ENCODE measurements around the gene ACTA2.

Gene ACTA2

DNA sequence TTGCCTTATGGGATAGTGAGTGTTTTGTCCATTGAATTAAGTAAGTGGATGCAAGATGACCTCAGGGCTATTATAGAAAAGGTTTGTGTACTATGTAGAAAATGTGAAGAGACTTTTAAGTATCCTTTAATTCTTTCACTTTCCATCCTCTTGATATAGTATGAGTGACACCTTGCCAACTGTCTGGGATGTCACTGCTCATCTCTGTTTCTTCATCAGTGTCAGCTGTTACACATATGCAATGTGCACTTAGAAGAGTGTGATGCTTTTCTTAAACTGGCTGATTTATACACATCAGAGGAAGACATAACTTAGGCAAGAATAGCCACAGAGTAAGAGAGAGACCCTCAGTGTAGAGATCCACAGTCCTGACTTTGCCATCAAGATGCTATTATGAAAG, 8.7 kb upstream of the ACTA2 start:
- no peak overlapping the region for H3K9ac ChIP-seq
- TF ChIP-seq, protein P1, sequence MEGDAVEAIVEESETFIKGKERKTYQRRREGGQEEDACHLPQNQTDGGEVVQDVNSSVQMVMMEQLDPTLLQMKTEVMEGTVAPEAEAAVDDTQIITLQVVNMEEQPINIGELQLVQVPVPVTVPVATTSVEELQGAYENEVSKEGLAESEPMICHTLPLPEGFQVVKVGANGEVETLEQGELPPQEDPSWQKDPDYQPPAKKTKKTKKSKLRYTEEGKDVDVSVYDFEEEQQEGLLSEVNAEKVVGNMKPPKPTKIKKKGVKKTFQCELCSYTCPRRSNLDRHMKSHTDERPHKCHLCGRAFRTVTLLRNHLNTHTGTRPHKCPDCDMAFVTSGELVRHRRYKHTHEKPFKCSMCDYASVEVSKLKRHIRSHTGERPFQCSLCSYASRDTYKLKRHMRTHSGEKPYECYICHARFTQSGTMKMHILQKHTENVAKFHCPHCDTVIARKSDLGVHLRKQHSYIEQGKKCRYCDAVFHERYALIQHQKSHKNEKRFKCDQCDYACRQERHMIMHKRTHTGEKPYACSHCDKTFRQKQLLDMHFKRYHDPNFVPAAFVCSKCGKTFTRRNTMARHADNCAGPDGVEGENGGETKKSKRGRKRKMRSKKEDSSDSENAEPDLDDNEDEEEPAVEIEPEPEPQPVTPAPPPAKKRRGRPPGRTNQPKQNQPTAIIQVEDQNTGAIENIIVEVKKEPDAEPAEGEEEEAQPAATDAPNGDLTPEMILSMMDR (IDR thresholded peaks at IDR 0.05) = no peak
- no peaks in the 10 kb centered on the region for H3K27me3 ChIP-seq (ENCODE audit: control insufficient read depth, insufficient read depth, low read length)
- H3K36me3 ChIP-seq (ENCODE audit: control insufficient read depth, insufficient read depth, low read length) = no peaks in the 10 kb centered on the region
- H3K4me2 ChIP-seq (ENCODE audit: low read length) = no peak overlapping the region
- H3K79me2 ChIP-seq = no peaks in the 10 kb centered on the region
- no peaks in the 10 kb centered on the region for H3K4me1 ChIP-seq
- no peak overlapping the region for H3K4me3 ChIP-seq (ENCODE audit: low read depth, low read length)
- H3K9me3 ChIP-seq (ENCODE audit: control insufficient read depth, low read length) = no peaks in the 10 kb centered on the region
- no peak overlapping the region for H2AFZ ChIP-seq
- H3K27ac ChIP-seq = no peak overlapping the region

DNA sequence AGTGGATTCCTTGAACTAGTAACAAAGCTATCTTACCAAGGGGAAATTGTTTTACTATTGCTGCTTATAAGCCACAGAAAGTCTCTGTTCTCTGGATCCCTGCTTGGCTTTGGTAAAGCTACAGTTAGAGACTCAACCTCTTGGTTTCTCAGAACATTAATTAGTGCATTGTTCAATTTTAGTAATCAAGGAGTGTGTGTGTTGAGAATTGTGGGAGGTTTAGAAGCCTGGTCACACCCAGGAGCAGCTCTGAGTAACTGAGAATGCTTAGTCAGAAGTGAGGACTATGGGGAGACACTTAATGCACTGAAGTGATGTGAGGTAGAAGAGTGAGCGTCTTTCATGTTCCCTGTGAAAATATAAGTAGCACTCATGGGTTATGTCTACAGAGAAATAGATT, 8.2 kb upstream of the ACTA2 start:
- no peaks in the 10 kb centered on the region for H3K4me1 ChIP-seq
- no peak overlapping the region for H3K4me2 ChIP-seq (ENCODE audit: low read length)
- H3K27ac ChIP-seq = no peak overlapping the region
- no peak overlapping the region for H2AFZ ChIP-seq
- H3K9me3 ChIP-seq (ENCODE audit: control insufficient read depth, low read length) = no peaks in the 10 kb centered on the region
- no peak overlapping the region for H3K9ac ChIP-seq
- no peaks in the 10 kb centered on the region for H3K36me3 ChIP-seq (ENCODE audit: control insufficient read depth, insufficient read depth, low read length)
- H3K79me2 ChIP-seq = no peaks in the 10 kb centered on the region
- TF ChIP-seq, protein P1 (IDR thresholded peaks at IDR 0.05) = no peak
- H3K27me3 ChIP-seq (ENCODE audit: control insufficient read depth, insufficient read depth, low read length) = no peaks in the 10 kb centered on the region
- no peak overlapping the region for H3K4me3 ChIP-seq (ENCODE audit: low read depth, low read length)

DNA sequence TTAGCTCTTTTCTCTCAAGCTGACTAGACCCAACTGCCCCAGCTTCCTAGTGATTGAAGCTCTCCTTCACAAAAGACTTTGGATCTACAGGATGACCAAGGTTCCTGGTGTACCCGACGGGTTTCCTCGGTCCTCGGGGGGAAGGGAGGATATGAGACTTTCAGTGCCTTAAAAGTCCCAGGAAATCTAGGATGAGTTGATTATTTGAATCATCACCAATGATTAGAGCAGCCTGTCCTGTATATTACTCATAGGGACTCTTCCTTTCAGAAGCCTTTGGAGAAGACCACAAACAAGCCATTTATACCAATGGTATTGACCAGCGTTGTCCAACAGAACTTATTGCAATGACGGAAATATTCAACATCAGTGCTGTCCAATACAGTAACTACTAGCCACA, 6.1 kb upstream of the ACTA2 start:
- H3K4me1 ChIP-seq = no peaks in the 10 kb centered on the region
- no peak overlapping the region for H2AFZ ChIP-seq
- no peaks in the 10 kb centered on the region for H3K27me3 ChIP-seq (ENCODE audit: control insufficient read depth, insufficient read depth, low read length)
- no peak overlapping the region for H3K9ac ChIP-seq
- no peak overlapping the region for H3K4me2 ChIP-seq (ENCODE audit: low read length)
- no peak overlapping the region for H3K4me3 ChIP-seq (ENCODE audit: low read depth, low read length)
- no peaks in the 10 kb centered on the region for H3K9me3 ChIP-seq (ENCODE audit: control insufficient read depth, low read length)
- H3K36me3 ChIP-seq (ENCODE audit: control insufficient read depth, insufficient read depth, low read length) = no peaks in the 10 kb centered on the region
- no peak overlapping the region for H3K27ac ChIP-seq
- TF ChIP-seq, protein P1 (IDR thresholded peaks at IDR 0.05) = no peak
- no peaks in the 10 kb centered on the region for H3K79me2 ChIP-seq

DNA sequence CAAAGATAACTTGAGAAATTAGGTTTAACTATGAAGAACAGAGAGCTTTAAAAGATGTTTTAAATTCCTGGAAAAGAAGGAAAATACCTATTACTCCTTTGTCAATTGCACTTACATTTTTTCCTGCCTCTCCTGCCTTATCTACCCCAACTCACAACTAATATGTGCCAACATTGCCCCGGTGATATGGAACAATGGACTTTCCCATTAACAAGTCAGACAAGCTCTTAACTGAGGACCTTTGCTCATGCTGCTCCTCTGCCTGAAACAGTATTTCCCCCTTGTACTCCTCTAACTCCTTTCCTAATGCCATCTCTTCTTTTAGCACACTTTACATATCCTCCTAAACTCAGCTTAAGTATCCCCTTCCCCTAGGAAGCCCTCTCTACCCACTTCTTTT, 4.8 kb upstream of the ACTA2 start:
- H2AFZ ChIP-seq = no peak overlapping the region
- H3K27ac ChIP-seq = no peak overlapping the region
- H3K9ac ChIP-seq = no peak overlapping the region
- H3K4me3 ChIP-seq (ENCODE audit: low read depth, low read length) = no peak overlapping the region
- H3K9me3 ChIP-seq (ENCODE audit: control insufficient read depth, low read length) = no peaks in the 10 kb centered on the region
- H3K4me2 ChIP-seq (ENCODE audit: low read length) = no peak overlapping the region
- H3K27me3 ChIP-seq (ENCODE audit: control insufficient read depth, insufficient read depth, low read length) = no peaks in the 10 kb centered on the region
- H3K36me3 ChIP-seq (ENCODE audit: control insufficient read depth, insufficient read depth, low read length) = no peaks in the 10 kb centered on the region
- no peaks in the 10 kb centered on the region for H3K4me1 ChIP-seq
- no peaks in the 10 kb centered on the region for H3K79me2 ChIP-seq
- TF ChIP-seq, protein P1 (IDR thresholded peaks at IDR 0.05) = no peak

DNA sequence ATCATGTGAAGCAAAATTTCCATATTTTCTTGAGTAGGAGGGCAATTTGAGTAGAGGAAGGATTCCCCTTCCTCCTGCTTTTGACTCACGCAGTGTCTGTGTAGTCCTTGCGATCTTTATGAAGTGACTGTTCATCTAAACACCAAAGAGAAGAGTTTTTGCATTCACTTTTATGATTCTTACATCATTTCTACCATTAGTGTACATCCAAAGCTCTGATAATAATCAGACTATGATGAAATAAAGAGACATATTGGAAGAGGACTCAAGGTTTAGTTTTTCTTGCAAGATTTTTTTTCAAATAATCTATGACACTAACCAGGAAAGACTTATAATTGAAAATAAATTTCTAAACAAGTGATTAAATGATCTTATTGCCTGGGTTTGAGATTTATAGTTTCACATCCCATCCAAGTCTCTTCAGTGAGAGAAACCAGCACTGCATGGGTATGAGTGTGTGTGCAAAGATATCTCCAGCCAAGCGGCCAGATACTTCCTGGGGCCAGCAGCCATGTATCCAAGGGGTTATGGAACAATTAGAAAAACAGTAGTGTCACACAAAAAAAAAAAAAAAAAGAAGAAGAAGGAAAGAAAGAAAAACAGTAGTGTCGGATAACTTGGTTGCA, 2.0 kb upstream of the ACTA2 start:
- Histone ChIP-seq H3K27me3 (ENCODE audit: control insufficient read depth, insufficient read depth, low read length) (no peaks in the 10 kb centered on the region), H3K4me3 (ENCODE audit: low read depth, low read length) (no peak overlapping the region), H3K4me1 (peaks cover 4% of the 10 kb centered on the region), H3K36me3 (ENCODE audit: control insufficient read depth, insufficient read depth, low read length) (no peaks in the 10 kb centered on the region), H2AFZ (no peak overlapping the region), H3K9me3 (ENCODE audit: control insufficient read depth, low read length) (no peaks in the 10 kb centered on the region), H3K9ac (no peak overlapping the region), H3K79me2 (no peaks in the 10 kb centered on the region), H3K27ac (no peak overlapping the region), H3K4me2 (ENCODE audit: low read length) (no peak overlapping the region)
- TF ChIP-seq, protein P1 (IDR thresholded peaks at IDR 0.05) = no peak
